Measurements from ENCODE around the gene CXorf65.

- no peak for TF ChIP-seq CTCF (IDR thresholded peaks at IDR 0.05; ENCODE audit: borderline replicate concordance, extremely low read depth, low read length, poor library complexity, severe bottlenecking)
- no peak for TF ChIP-seq EZH2 (IDR thresholded peaks at IDR 0.05; ENCODE audit: borderline replicate concordance, low read depth, low read length, severe bottlenecking)
These were observed 49.7 kb downstream of the CXorf65 start for GRCh38 chrX:71056867-71057266.

Measured in DND-41 (cell line).